Stimulated activated naive B cell treated with anti-CD40 and anti-IgM and Interleukin-4, amounts not matched to agents 10 μg/mL and 1 μg/mL and 100 μg/mL, for 72 hours (primary cell): ENCODE measurements around the gene DAB1.

Experiments
- ATAC-seq, 2 donors: fragments of 150-1000 bp; cut with Tn5 transposase; replicated peaks; 2 replicates each; pipeline ENCODE4 v1.10.0; 2021; ENCODE audit warnings: moderate library complexity in 1 of 2
- DNase-seq: peaks from one replicate; pipeline ENCODE4 v3.0.0; 2021
- H3K27ac Mint-ChIP-seq: one replicate; pipeline ENCODE4 v1.8.0; 2022; ENCODE audit warnings: mild to moderate bottlenecking, mixed read lengths
- H3K27me3 Mint-ChIP-seq, 2 donors: one replicate each; pipeline ENCODE4 v1.8.0; 2022; ENCODE audit warnings: mixed read lengths in 2 of 2
- H3K36me3 Mint-ChIP-seq, 2 donors: one replicate each; pipeline ENCODE4 v1.8.0; 2022; ENCODE audit warnings: mixed read lengths in 2 of 2, mild to moderate bottlenecking in 1 of 2
- H3K4me1 Mint-ChIP-seq, 2 donors: one replicate each; pipeline ENCODE4 v1.8.0; 2022; ENCODE audit warnings: mixed read lengths in 2 of 2, mild to moderate bottlenecking in 1 of 2
- H3K4me3 Mint-ChIP-seq, 2 donors: one replicate each; pipeline ENCODE4 v1.8.0; 2022; ENCODE audit warnings: mild to moderate bottlenecking in 2 of 2, mixed read lengths in 2 of 2, moderate library complexity in 1 of 2
- H3K9me3 Mint-ChIP-seq, 2 donors: one replicate each; pipeline ENCODE4 v1.8.0; 2022; ENCODE audit warnings: mixed read lengths in 2 of 2, mild to moderate bottlenecking in 1 of 2

The DAB1 gene

GRCh38 chr1:56979986-56980755 lies 443.7 kb downstream of the DAB1 start:
- DNase-seq: no peak
- Mint-ChIP-seq H3K9me3 (peaks cover 0 to 4% of the 10 kb centered on the region in 2 donors), H3K4me3 (no peak overlapping the region), H3K4me1 (peaks cover 0 to 1% of the 10 kb centered on the region in 2 donors), H3K27me3 (peaks cover 4 to 9% of the 10 kb centered on the region in 2 donors), H3K36me3 (no peaks in the 10 kb centered on the region), H3K27ac (no peak overlapping the region)
- ATAC-seq: no peak

DNA sequence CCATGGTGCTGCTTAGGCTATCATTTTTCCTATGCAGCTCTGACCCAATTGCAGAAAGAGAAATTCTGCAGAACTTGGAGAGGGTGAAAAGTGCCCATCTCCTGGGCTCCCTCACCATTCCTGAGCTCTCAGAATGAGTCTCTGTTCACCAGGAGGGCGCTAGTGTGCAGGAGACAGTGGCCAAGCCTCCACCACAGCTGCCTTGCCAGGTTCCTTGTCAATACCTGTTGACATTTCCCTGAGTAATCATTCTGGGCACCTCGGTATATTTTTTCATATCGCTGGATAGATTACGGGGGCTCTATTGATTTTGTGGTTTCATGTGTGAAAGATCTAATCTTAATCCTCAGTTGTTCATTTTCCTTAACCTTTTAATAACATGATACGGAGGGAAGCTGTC lies 445.0 kb downstream of the DAB1 start:
- Mint-ChIP-seq H3K9me3 (peaks cover 0 to 4% of the 10 kb centered on the region in 2 donors), H3K27ac (no peak overlapping the region), H3K4me1 (peaks cover 0 to 1% of the 10 kb centered on the region in 2 donors), H3K36me3 (no peaks in the 10 kb centered on the region), H3K27me3 (peaks cover 4 to 5% of the 10 kb centered on the region in 2 donors), H3K4me3 (no peak overlapping the region)
- no peak for ATAC-seq
- DNase-seq: no peak

GRCh38 chr1:56977910-56978309 lies 445.9 kb downstream of the DAB1 start:
- H3K9me3 Mint-ChIP-seq: peaks cover 0 to 4% of the 10 kb centered on the region in 2 donors
- H3K27ac Mint-ChIP-seq: no peak overlapping the region
- DNase-seq (no peak), ATAC-seq (no peak)
- peaks cover 4 to 5% of the 10 kb centered on the region in 2 donors for H3K27me3 Mint-ChIP-seq
- peaks cover 0 to 1% of the 10 kb centered on the region in 2 donors for H3K4me1 Mint-ChIP-seq
- no peak overlapping the region for H3K4me3 Mint-ChIP-seq
- H3K36me3 Mint-ChIP-seq: no peaks in the 10 kb centered on the region

- ATAC-seq: no peak
- H3K27ac Mint-ChIP-seq: no peak overlapping the region
- no peaks in the 10 kb centered on the region for H3K36me3 Mint-ChIP-seq
- no peak for DNase-seq
- no peak overlapping the region for H3K4me3 Mint-ChIP-seq
- H3K9me3 Mint-ChIP-seq: peaks cover 0 to 4% of the 10 kb centered on the region in 2 donors
- peaks cover 4 to 5% of the 10 kb centered on the region in 2 donors for H3K27me3 Mint-ChIP-seq
- peaks cover 0 to 1% of the 10 kb centered on the region in 2 donors for H3K4me1 Mint-ChIP-seq
These were observed 448.4 kb downstream of the DAB1 start for GRCh38 chr1:56975446-56975845.

DNA sequence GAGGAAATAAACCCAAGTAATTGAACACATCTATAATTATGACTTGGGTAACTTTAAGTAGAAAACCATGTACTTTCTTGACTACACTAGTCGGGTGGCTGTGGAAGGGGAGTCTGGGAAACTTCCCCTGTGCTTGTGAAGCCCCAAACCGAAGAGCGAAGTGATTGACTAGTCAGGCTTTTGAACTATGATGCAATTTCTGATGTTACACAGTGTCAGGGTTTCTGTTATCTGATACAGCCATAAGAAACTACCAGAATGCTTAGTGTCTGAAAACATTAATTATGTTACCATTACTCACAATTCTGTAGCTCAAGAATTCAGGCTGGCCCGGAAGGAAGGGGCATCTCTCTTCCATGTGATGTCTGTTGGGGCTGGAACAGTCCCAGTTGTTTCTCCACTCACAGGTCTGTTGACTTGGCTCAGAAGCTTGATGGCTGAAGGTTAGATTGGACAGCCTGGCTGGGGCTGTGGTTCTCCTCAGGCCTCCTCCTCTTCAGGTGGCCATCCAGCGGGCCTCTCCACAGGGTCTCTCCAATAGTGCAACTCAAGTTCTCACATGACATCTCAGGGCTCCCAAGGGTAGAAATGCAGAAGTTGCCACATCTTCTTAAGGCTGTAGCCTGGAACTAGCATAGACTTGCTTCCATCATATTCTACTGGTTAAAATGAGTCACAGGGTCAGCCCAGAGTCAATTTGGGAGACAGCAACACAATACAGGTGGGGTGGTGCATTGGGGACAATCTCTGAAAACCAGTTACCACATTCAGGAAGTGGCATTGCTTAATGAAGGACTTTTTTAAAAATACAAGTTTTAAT lies 449.7 kb downstream of the DAB1 start:
- H3K36me3 Mint-ChIP-seq: no peaks in the 10 kb centered on the region
- H3K27ac Mint-ChIP-seq: no peak overlapping the region
- peaks cover 0 to 4% of the 10 kb centered on the region in 2 donors for H3K9me3 Mint-ChIP-seq
- peaks cover 0 to 4% of the 10 kb centered on the region in 2 donors for H3K27me3 Mint-ChIP-seq
- DNase-seq (no peak), ATAC-seq (no peak)
- no peaks in the 10 kb centered on the region for H3K4me1 Mint-ChIP-seq
- no peak overlapping the region for H3K4me3 Mint-ChIP-seq

GRCh38 chr1:56972976-56973375 lies 450.9 kb downstream of the DAB1 start:
- DNase-seq: no peak
- peaks cover 0 to 4% of the 10 kb centered on the region in 2 donors for H3K27me3 Mint-ChIP-seq
- no peak for ATAC-seq
- H3K9me3 Mint-ChIP-seq: peaks cover 0 to 4% of the 10 kb centered on the region in 2 donors
- H3K27ac Mint-ChIP-seq: no peak overlapping the region
- no peak overlapping the region for H3K4me3 Mint-ChIP-seq
- no peaks in the 10 kb centered on the region for H3K4me1 Mint-ChIP-seq
- H3K36me3 Mint-ChIP-seq: no peaks in the 10 kb centered on the region

GRCh38 chr1:56970280-56970679 lies 453.6 kb downstream of the DAB1 start:
- DNase-seq: no peak
- Mint-ChIP-seq H3K36me3 (no peaks in the 10 kb centered on the region), H3K27ac (no peak overlapping the region), H3K27me3 (no peaks in the 10 kb centered on the region), H3K9me3 (no peaks in the 10 kb centered on the region), H3K4me1 (no peaks in the 10 kb centered on the region), H3K4me3 (no peak overlapping the region)
- ATAC-seq: no peak

- Mint-ChIP-seq H3K27me3 (no peaks in the 10 kb centered on the region), H3K27ac (no peak overlapping the region), H3K4me3 (no peak overlapping the region), H3K9me3 (no peaks in the 10 kb centered on the region), H3K4me1 (no peaks in the 10 kb centered on the region), H3K36me3 (no peaks in the 10 kb centered on the region)
- DNase-seq (no peak), ATAC-seq (no peak)
These were observed 454.9 kb downstream of the DAB1 start for GRCh38 chr1:56968878-56969495.

DNA sequence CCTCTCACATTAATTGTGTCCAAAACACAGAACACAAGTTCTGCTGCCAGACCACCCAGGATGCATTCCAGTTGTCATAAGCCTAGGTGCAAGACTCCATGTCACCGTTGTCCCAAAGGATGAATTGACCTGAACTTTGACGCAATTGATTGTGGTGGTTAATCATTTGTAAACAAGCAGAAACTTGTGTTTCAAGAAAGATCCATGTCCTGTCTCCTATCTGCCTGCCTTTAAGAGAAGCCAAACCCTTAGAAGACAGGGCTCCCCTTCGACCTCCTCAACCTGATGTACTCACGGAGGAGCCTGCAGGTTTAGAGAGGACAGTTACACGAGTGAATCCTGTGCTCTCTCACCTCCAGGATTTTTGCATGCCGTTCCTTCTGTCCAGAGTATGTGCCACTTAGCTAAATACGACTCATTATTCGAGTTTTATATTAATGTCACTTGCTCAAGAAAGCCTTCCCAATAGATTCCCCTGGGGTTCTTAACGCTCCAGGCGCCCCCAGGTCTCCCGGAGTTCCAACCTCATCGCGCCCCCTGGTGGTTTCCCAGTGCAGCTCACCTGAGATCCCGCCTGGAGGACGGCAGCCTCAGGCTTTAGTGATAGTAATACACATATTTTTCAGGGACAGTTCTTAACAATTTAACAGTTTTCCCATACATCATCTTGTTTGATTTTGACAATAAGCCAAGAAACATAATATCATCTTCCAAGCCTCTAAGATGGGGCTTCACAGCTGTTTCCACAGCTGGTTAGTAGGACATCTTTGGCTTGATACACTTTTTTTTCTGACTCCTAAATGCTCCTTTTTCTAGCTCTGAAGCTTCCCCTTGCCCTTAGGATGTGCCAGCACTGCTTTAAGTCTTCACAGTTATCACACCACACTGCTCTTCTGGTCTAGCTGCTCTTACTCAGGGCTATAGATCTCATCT lies 455.7 kb downstream of the DAB1 start:
- Mint-ChIP-seq H3K4me3 (no peak overlapping the region), H3K27me3 (no peaks in the 10 kb centered on the region), H3K9me3 (no peaks in the 10 kb centered on the region), H3K27ac (no peak overlapping the region), H3K36me3 (no peaks in the 10 kb centered on the region), H3K4me1 (no peaks in the 10 kb centered on the region)
- ATAC-seq (no peak), DNase-seq (no peak)

DNA sequence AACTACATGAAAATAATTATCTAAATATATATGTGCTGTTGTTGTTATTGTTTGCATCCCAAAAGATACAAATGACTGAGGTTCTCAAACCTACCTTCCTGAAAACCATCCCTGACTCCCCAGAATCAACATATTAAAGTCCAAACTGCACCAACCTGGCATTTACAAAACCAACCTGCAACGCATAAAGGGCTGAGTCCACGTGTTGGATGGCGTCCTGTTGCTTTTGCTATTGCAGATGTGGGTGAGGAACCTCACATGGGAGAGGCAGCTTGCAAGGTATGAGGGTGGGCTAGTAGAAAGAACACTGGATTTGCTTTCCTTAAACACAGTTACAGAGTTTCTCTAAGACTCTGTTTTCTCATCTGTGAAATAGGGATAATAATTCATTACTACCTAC lies 456.5 kb downstream of the DAB1 start:
- no peak overlapping the region for H3K4me3 Mint-ChIP-seq
- DNase-seq: no peak
- H3K27ac Mint-ChIP-seq: no peak overlapping the region
- no peaks in the 10 kb centered on the region for H3K9me3 Mint-ChIP-seq
- ATAC-seq: no peak
- H3K27me3 Mint-ChIP-seq: no peaks in the 10 kb centered on the region
- no peaks in the 10 kb centered on the region for H3K4me1 Mint-ChIP-seq
- H3K36me3 Mint-ChIP-seq: no peaks in the 10 kb centered on the region

GRCh38 chr1:56966698-56966999 lies 457.2 kb downstream of the DAB1 start:
- Mint-ChIP-seq H3K9me3 (no peaks in the 10 kb centered on the region), H3K27ac (no peak overlapping the region), H3K36me3 (no peaks in the 10 kb centered on the region), H3K27me3 (no peaks in the 10 kb centered on the region), H3K4me1 (no peaks in the 10 kb centered on the region), H3K4me3 (no peak overlapping the region)
- DNase-seq (no peak), ATAC-seq (no peak)

DNA sequence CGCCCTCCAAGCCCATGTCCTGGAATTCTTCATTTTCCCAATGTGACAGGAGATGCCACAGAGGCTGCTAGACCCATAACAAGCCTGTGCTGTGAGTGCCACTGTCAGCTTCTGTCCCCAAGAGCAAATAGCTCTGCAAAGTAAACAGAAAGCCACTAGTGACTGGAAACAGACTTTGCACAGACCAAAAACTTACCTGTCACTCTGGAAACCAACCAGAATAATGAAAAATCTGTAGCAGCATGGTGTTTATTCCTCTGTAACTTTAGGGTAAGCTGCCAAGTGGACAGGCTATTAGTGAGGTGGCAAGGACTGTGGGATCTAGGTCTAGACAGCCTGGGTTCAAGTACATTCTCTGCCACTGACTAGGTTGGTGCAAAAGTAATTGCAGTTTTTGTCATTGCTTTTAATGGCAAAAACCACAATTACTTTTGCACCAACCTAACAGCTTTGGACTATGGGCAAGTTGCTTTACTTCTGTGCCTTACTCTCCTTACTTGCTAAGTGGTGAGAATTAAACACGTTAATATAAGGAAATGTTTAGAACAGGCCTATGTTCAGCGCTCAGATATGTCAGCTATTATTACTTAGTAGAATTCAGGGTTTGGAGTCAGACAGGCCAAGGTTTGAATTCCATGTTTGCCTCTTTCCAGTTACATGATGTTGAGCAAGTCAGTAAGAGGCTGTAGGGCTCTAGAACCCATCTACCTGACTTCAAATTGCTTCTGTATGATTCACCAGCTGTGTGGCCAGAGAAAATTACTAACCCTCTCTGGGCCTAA lies 457.8 kb downstream of the DAB1 start, which contains the start of gene C8B:
Gene C8B, minus strand, starts transcription at position 100 of the 782 bp plus-strand sequence. Its CDS starts 67 bp downstream, at position 33.
- ATAC-seq: no peak
- Mint-ChIP-seq H3K9me3 (no peaks in the 10 kb centered on the region), H3K36me3 (no peaks in the 10 kb centered on the region), H3K4me3 (no peak within 1 kb of the TSS), H3K27ac (no peak within 1 kb of the TSS), H3K4me1 (no peaks in the 10 kb centered on the region), H3K27me3 (no peaks in the 10 kb centered on the region)
- no peak for DNase-seq

- Mint-ChIP-seq H3K27ac (no peak overlapping the region), H3K4me3 (no peak overlapping the region), H3K4me1 (no peaks in the 10 kb centered on the region), H3K27me3 (no peaks in the 10 kb centered on the region), H3K9me3 (no peaks in the 10 kb centered on the region), H3K36me3 (no peaks in the 10 kb centered on the region)
- DNase-seq (no peak), ATAC-seq (no peak)
These were observed 458.7 kb downstream of the DAB1 start for GRCh38 chr1:56965191-56965590.
